ENCODE measurements around the gene STX3. TPM values are rescaled to one million over a fixed set of nuclear protein-coding genes. Genes with fewer than 3 reads are reported as not detected.
"Not testable (repeated sequence)": the region's sequence is repeated elsewhere in the genome, so short reads cannot be mapped to it uniquely, and the experiment has no call there.

Gene STX3
- total and polyA plus RNA-seq, 2 donors (not counting 1 experiment from before 2014, with no cell fraction given) = 7.6 to 16.6 TPM

DNA sequence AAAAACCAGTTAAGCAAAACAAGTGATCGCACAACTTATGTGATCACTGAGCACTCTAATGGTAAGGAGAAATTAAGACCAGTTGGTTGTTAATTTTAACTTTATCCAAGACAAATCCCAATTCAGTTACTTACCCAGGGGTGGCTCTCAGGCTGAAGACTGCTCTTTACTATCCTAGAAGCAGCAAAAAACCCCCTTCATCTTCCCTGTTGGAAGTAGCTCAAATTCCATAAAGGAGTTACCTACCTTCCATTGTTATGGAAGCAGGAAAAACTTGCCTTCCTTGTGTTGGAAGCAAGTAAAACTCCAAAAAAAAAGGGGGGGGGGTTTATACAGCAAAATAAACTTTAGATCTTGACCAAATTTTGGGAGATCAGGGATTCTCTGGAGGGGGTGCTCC lies 60.6 kb downstream of the STX3 start:
- Histone ChIP-seq H3K4me1 (ENCODE audit: control insufficient read depth in 2 of 2, insufficient read depth in 2 of 2, low read length in 2 of 2) (peaks cover 12 to 16% of the 10 kb centered on the region in 2 donors), H2AFZ (ENCODE audit: insufficient read depth, low read depth, low read length, poor library complexity, severe bottlenecking) (no peak overlapping the region), H3K4me2 (replicated peaks; ENCODE audit: low read depth, low read length, poor library complexity, severe bottlenecking) (no peak overlapping the region), H3K9me3 (ENCODE audit: control extremely low read depth in 1 of 3, control insufficient read depth in 2 of 3, insufficient read depth in 1 of 3, low read length in 2 of 3) (peaks cover 0 to 6% (median 0%) of the 10 kb centered on the region in 3 donors), H3K27ac (ENCODE audit: low read length in 2 of 2) (no peak overlapping the region), H4K20me1 (ENCODE audit: control insufficient read depth, insufficient read depth, low read length, poor library complexity, severe bottlenecking) (no peaks in the 10 kb centered on the region), H3K79me2 (ENCODE audit: control insufficient read depth, insufficient read depth, low read length) (no peaks in the 10 kb centered on the region), H3K36me3 (replicated peaks in 1 of 2; ENCODE audit: control extremely low read depth in 1 of 2, control insufficient read depth in 1 of 2, extremely low read depth in 1 of 2, insufficient read depth in 2 of 2, low read length in 1 of 2) (no peaks in the 10 kb centered on the region), H3K4me3 (ENCODE audit: control extremely low read depth in 1 of 5, extremely low read depth in 1 of 5, insufficient read depth in 1 of 5, low read depth in 2 of 5, low read length in 4 of 5) (no peak overlapping the region), H3K27me3 (replicated peaks in 1 of 4; ENCODE audit: control extremely low read depth in 1 of 4, control insufficient read depth in 3 of 4, insufficient read depth in 4 of 4, low read length in 3 of 4) (no peaks in the 10 kb centered on the region), H3K9ac (ENCODE audit: low read length) (no peak overlapping the region)
- no CpG with 5 or more reads among the region's 1 CpG for WGBS (ENCODE audit: insufficient coverage)
- Mint-ChIP-seq H3K27me3 (peaks cover 7% of the 10 kb centered on the region), H3K4me1 (peaks cover 23% of the 10 kb centered on the region), H3K9me3 (ENCODE audit: insufficient read depth) (no peaks in the 10 kb centered on the region), H3K4me3 (no peak overlapping the region), H3K27ac (no peak overlapping the region)
- ChIA-PET CTCF (interaction anchor here (1.4 kb wide), 1 partner anchor 61 kb away, joined by 3 read pairs; no protein-coding TSS in a partner anchor), POLR2A (no interaction called here)
- TF ChIP-seq CTCF (IDR thresholded peaks at IDR 0.05) = no peak
- no peak for TF ChIP-seq EZH2 (IDR thresholded peaks at IDR 0.05; ENCODE audit: borderline replicate concordance, insufficient read depth, low read depth, low read length, poor library complexity, severe bottlenecking)
- no peak for ATAC-seq (ENCODE audit: low read depth)
- intact Hi-C loops (cut with micrococcal nuclease) = no loop called here
- DNase-seq = no peak

DNA sequence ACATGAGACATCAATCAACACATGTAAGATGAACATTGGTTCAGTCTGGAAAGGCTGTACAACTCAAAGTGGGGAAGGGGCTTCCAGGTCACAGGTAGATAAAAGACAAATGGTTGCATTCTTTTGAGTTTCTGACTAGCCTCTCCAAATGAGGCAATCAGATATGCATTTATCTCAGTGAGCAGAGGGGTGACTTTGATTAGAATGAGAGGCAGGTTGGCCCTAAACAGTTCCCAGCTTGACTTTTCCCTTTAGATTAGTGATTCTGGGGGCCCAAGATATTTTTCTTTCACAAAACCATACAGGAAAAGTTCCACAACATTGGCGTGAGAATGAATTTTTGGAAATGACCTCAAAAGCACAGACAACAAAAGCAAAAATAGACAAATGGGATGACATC lies 61.3 kb downstream of the STX3 start:
- H3K9me3 Mint-ChIP-seq (ENCODE audit: insufficient read depth); H3K4me3 ChIP-seq (ENCODE audit: control extremely low read depth in 1 of 5, extremely low read depth in 1 of 5, insufficient read depth in 1 of 5, low read depth in 2 of 5, low read length in 4 of 5); H3K9ac ChIP-seq (ENCODE audit: low read length); H3K9me3 ChIP-seq (ENCODE audit: control extremely low read depth in 1 of 3, control insufficient read depth in 2 of 3, insufficient read depth in 1 of 3, low read length in 2 of 3); H3K4me2 ChIP-seq (replicated peaks; ENCODE audit: low read depth, low read length, poor library complexity, severe bottlenecking); POLR2A ChIA-PET; CTCF ChIA-PET; H4K20me1 ChIP-seq (ENCODE audit: control insufficient read depth, insufficient read depth, low read length, poor library complexity, severe bottlenecking); H3K4me3 Mint-ChIP-seq; H3K27ac ChIP-seq (ENCODE audit: low read length in 2 of 2); H3K79me2 ChIP-seq (ENCODE audit: control insufficient read depth, insufficient read depth, low read length); H3K27me3 ChIP-seq (replicated peaks in 1 of 4; ENCODE audit: control extremely low read depth in 1 of 4, control insufficient read depth in 3 of 4, insufficient read depth in 4 of 4, low read length in 3 of 4); ATAC-seq (ENCODE audit: low read depth); intact Hi-C loops (cut with micrococcal nuclease); H2AFZ ChIP-seq (ENCODE audit: insufficient read depth, low read depth, low read length, poor library complexity, severe bottlenecking); H3K36me3 ChIP-seq (replicated peaks in 1 of 2; ENCODE audit: control extremely low read depth in 1 of 2, control insufficient read depth in 1 of 2, extremely low read depth in 1 of 2, insufficient read depth in 2 of 2, low read length in 1 of 2); H3K27me3 Mint-ChIP-seq; H3K27ac Mint-ChIP-seq; DNase-seq: not testable (repeated sequence)
- peaks cover 7 to 10% of the 10 kb centered on the region in 2 donors for H3K4me1 ChIP-seq (ENCODE audit: control insufficient read depth in 2 of 2, insufficient read depth in 2 of 2, low read length in 2 of 2)
- no CpG with 5 or more reads among the region's 1 CpG for WGBS (ENCODE audit: insufficient coverage)
- peaks cover 18% of the 10 kb centered on the region for H3K4me1 Mint-ChIP-seq

Measured in B cell (primary cell).